Right lobe of liver (tissue), 4 donors: ENCODE results near the gene SELENOM.

ENCODE experiments used
- CTCF ChIP-seq, 4 donors: fragments of 200-600 bp in 3 of 4; fragments of 450-650 bp in 1 of 4; IDR thresholded peaks; one replicate each; pipeline versions ENCODE4 v1.5.1 to v1.8.0; 2016 to 2022; ENCODE audit warnings: antibody characterized with exemption in 4 of 4, mild to moderate bottlenecking in 2 of 4
- POLR2A ChIP-seq: fragments of 450-650 bp; IDR thresholded peaks from one replicate; pipeline ENCODE4 v1.6.1; 2017; ENCODE audit warnings: antibody characterized with exemption, mild to moderate bottlenecking
- donor health status: DM: no; HTN: no; CAD: no.
- donor health status: DM: no; HTN: no; CAD: no.
- donor health status: DM: no; HTN: yes; CAD: no.

- TF ChIP-seq CTCF (IDR thresholded peaks at IDR 0.05) (no peak), POLR2A (no peak)
Observed at GRCh38 chr22:31125521-31126117, 18.3 kb upstream of the SELENOM start.
